Measurements from ENCODE around the gene JTB. TPM values are rescaled to one million over a fixed set of nuclear protein-coding genes. Genes with fewer than 3 reads are reported as not detected.

Gene JTB
- total RNA-seq (2012; rRNA removed) (114 and 123 TPM in 2 replicates), polyA plus RNA-seq (2012; rRNA removed) (138 and 153 TPM in 2 replicates), Bru-seq, nascent RNA (percentile 81 among the genes with signal in this experiment), BruChase-seq, experiment 1, labeled RNA remaining after a 6-hour chase (percentile 89 among the genes with signal in this experiment), BruChase-seq, experiment 2, labeled RNA remaining after a 2-hour chase (percentile 86 among the genes with signal in this experiment)
- polyA plus RNA-seq (2012; cell fraction: cytosol; rRNA removed) = 184 and 196 TPM in 2 replicates
- polyA plus RNA-seq (2012; cell fraction: nucleus; rRNA removed; ENCODE audit: low replicate concordance) = 101 and 135 TPM in 2 replicates
- long read RNA-seq, transcript JTB-201 (5 exons, 1,287 nt) = major isoform, 108 of 129 reads
- long read RNA-seq, partial matches to known transcripts = 13 of 129 reads
- long read RNA-seq, other reads (novel, unspliced or antisense) = 5 of 129 reads

- peak; percentile 78 for DNase-seq
- Histone ChIP-seq H3K4ac (ENCODE audit: low read depth, low read length) (peak within 1 kb of the TSS; percentile 95), H4K5ac (ENCODE audit: low read depth, low read length) (peak within 1 kb of the TSS; percentile 62), H2BK15ac (ENCODE audit: low read depth, low read length) (peak within 1 kb of the TSS; percentile 27; the same call in 2 of the 3 replicates), H3K79me1 (ENCODE audit: low read depth in 1 of 2, low read length in 2 of 2) (peaks cover 17 to 45% of the 10 kb centered on the region in 2 experiments), H3K4me3 (ENCODE audit: insufficient read depth, low read depth, low read length) (peak within 1 kb of the TSS; percentile 65), H2BK120ac (ENCODE audit: low read depth, low read length) (peak within 1 kb of the TSS; percentile 35), H3K27ac (ENCODE audit: insufficient read depth, low read length) (peak within 1 kb of the TSS; percentile 60), H3K4me1 (ENCODE audit: control insufficient read depth, insufficient read depth, low read length) (no peaks in the 10 kb centered on the region; the same call in 1 of the 2 replicates), H3K56ac (ENCODE audit: extremely low read depth, insufficient read depth, low read length) (peak within 1 kb of the TSS; percentile 54), H2AFZ (replicated peaks; ENCODE audit: low read length, poor library complexity) (peak within 1 kb of the TSS; percentile 96), H3K4me2 (ENCODE audit: low read depth, low read length) (peak within 1 kb of the TSS; percentile 92), H2BK20ac (ENCODE audit: low read depth, low read length) (peak within 1 kb of the TSS; percentile 55; the same call in 1 of the 2 replicates), H3K9me1 (ENCODE audit: insufficient read depth, low read length) (peaks cover 16% of the 10 kb centered on the region), H3K27me3 (ENCODE audit: control insufficient read depth, insufficient read depth, low read length) (no peaks in the 10 kb centered on the region), H4K20me1 (ENCODE audit: insufficient read depth, low read length) (no peaks in the 10 kb centered on the region), H2AK5ac (ENCODE audit: low read depth, low read length) (peak within 1 kb of the TSS; percentile 79), H3K9ac (ENCODE audit: low read depth, low read length) (peak within 1 kb of the TSS; percentile 87), H2AK9ac (replicated peaks; ENCODE audit: low read depth, low read length, poor library complexity) (peak within 1 kb of the TSS; percentile 96), H2BK5ac (ENCODE audit: low read depth, low read length, poor library complexity, severe bottlenecking) (peak within 1 kb of the TSS; percentile 61), H4K91ac (ENCODE audit: insufficient read depth, low read depth, low read length) (peak within 1 kb of the TSS; percentile 76), H4K8ac (ENCODE audit: low read depth in 2 of 2, low read length in 2 of 2) (peak within 1 kb of the TSS; percentile 51 to 96), H3K18ac (ENCODE audit: low read depth, low read length) (peak within 1 kb of the TSS; percentile 46; the same call in 1 of the 2 replicates), H3K23ac (ENCODE audit: low read depth, low read length) (peak within 1 kb of the TSS; percentile 100), H3K36me3 (ENCODE audit: control insufficient read depth, insufficient read depth, low read length) (peaks cover 36% of the 10 kb centered on the region), H3K14ac (replicated peaks; ENCODE audit: low read depth, low read length) (peak within 1 kb of the TSS; percentile 98), H3K9me3 (ENCODE audit: control insufficient read depth, insufficient read depth, low read length) (no peaks in the 10 kb centered on the region)
- TF ChIP-seq POLR2A (IDR thresholded peaks at IDR 0.05; ENCODE audit: low read depth, low read length) (peak; percentile 76), RAD21 (IDR thresholded peaks at IDR 0.05; ENCODE audit: low read length) (no peak)
- intact Hi-C loops (cut with micrococcal nuclease) = no loop called here
- CTCF ChIA-PET = interaction anchor here (1.0 kb wide), 1 partner anchor 10 kb away, joined by 4 read pairs; the partner anchor contains the start of gene CREB3L4
- TSS peak; percentile 22 for BruUV-seq (replicated peaks)
- WGBS, 2 experiments (ENCODE audit: extremely low coverage in 2 of 2, insufficient read length in 1 of 2) = 0% methylated on average over 54 of the region's 75 CpGs; no CpG with 5 or more reads in 1 of the 2 experiments
- dilution Hi-C loops (cut with HindIII; ENCODE audit: low sequenced_read_pairs, unreplicated experiment) = no loop called here
- peak; percentile 95 for ATAC-seq (ENCODE audit: low read depth)
- POLR2A ChIA-PET (ENCODE audit: unreplicated experiment) = interaction anchor here (0.6 to 1.0 kb wide), 3 partner anchors 10 to 22 kb away, joined by 3 to 12 read pairs (median 3); partner anchors contain the start of genes CREB3L4 and SLC39A1
- in situ Hi-C loops (cut with MboI; ENCODE audit: low sequenced_read_pairs) = loop anchor here (10.0 kb wide), 1 partner anchor 303 kb away; the partner anchor contains the start of genes ILF2 and NPR1
Measured at GRCh38 chr1:153977250-153978240, at the start of gene JTB. TSS of gene JTB (minus strand) at chr1:153977674. CDS start at chr1:153977252, 422 bp downstream.
